Activated CD4-positive, alpha-beta memory T cell treated with anti-CD3 and anti-CD28 coated beads, Interleukin-2, amount 10 ng/mL, durations not matched to agents 7 days and 5 days (primary cell): ENCODE measurements around the gene CDH23. TPM values are rescaled to one million over a fixed set of nuclear protein-coding genes. Genes with fewer than 3 reads are reported as not detected.

Experiments used
- CTCF ChIA-PET: fragments of 350-600 bp; sonication (Branson Sonifier 250); formaldehyde crosslinking; loops from one replicate; lab custom pipeline; 2021; ENCODE audit warnings: antibody characterized with exemption, inconsistent platforms; lab: Charles Lee
- POLR2A ChIA-PET: fragments of 350-600 bp; sonication (Branson Sonifier 250); formaldehyde crosslinking; loops from one replicate; lab custom pipeline; 2021; ENCODE audit warnings: antibody characterized with exemption; lab: Charles Lee
- DNase-seq: peaks from one replicate; pipeline ENCODE4 v3.0.0-alpha.2; 2020
- H3K27ac Mint-ChIP-seq: one replicate; pipeline ENCODE4 v1.8.0; 2021; ENCODE audit warnings: mild to moderate bottlenecking, mixed read lengths
- H3K27me3 Mint-ChIP-seq: one replicate; pipeline ENCODE4 v1.8.0; 2021; ENCODE audit warnings: mixed read lengths
- H3K36me3 Mint-ChIP-seq: one replicate; pipeline ENCODE4 v1.8.0; 2021; ENCODE audit warnings: low read depth, mixed read lengths
- H3K4me1 Mint-ChIP-seq: one replicate; pipeline ENCODE4 v1.8.0; 2021; ENCODE audit warnings: mixed read lengths
- H3K4me3 Mint-ChIP-seq: one replicate; pipeline ENCODE4 v1.8.0; 2021; ENCODE audit warnings: mild to moderate bottlenecking, mixed read lengths
- H3K9me3 Mint-ChIP-seq: one replicate; pipeline ENCODE4 v1.8.0; 2021; ENCODE audit warnings: mixed read lengths
- total RNA-seq, 2 experiments: library from RNA; stranded (reverse); gene quantifications; one replicate each; pipeline ENCODE4 v1.2.3, GENCODE V29; 2021

Gene CDH23
- total RNA-seq, 2 experiments from 2014 or later = 1.3 TPM

DNA sequence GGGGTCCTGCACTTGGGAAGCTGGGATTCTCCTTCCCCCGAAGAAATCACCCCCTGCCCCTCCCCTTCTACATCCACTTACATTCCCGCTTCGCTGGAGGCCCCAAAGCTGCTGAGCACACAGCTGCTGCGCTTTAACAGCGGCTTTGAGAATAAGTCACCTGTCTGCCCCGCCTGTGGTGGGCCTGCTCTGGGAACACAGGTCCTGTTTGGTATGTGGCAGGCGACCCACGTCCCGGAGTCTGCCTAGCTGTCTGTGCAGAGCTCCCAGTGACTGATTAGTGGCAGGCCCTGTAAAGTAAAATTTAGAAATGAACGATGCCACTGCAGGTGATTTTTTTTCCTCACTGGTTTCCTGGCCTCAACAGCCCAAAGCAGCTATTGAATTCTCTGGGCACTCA lies 47.0 kb downstream of the CDH23 start:
- H3K27me3 Mint-ChIP-seq = no peaks in the 10 kb centered on the region
- POLR2A ChIA-PET = no interaction called here
- H3K4me3 Mint-ChIP-seq = no peak overlapping the region
- H3K4me1 Mint-ChIP-seq = no peaks in the 10 kb centered on the region
- no peaks in the 10 kb centered on the region for H3K36me3 Mint-ChIP-seq
- H3K9me3 Mint-ChIP-seq = no peaks in the 10 kb centered on the region
- no peak overlapping the region for H3K27ac Mint-ChIP-seq
- DNase-seq = no peak
- CTCF ChIA-PET = no interaction called here

DNA sequence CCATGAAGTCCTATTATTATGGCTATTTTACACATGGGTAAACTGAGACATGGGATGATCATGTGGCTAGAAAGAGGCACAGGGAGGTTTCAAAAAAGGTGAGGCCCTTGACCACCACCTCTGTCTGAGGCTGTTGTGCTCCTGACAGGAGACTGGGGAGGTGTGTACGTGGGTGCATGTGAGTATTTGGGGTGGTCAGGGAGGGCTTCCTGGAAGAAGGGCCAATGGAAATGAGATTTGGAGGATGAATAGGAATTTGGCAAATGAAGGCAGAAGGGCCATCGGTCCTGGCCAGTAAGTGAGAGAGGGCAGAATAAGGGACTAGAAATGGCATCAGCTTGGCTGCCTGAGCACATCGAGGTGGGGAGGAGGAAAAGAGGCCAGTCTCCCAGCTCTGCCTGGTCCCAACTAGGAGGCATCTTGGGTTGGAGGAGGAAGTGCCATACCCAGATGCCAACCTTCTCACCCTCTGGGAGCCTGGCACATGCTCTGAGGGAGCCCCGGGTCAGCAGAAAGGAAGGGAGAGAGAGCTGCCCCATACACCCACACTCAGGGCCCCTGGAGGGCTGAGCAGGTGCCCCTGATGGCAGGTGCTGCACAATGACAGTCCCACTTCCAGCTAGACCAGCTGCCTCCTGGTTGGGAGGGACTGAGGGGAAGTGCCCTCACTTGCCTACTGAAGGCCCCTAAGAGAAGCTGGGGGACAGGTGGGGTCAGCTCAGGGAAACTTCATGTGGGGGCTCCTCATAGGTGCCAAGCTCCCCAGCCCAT lies 47.7 kb downstream of the CDH23 start:
- Mint-ChIP-seq H3K36me3 (no peaks in the 10 kb centered on the region), H3K4me1 (no peaks in the 10 kb centered on the region), H3K27ac (no peak overlapping the region), H3K27me3 (no peaks in the 10 kb centered on the region), H3K9me3 (no peaks in the 10 kb centered on the region), H3K4me3 (no peak overlapping the region)
- ChIA-PET POLR2A (no interaction called here), CTCF (no interaction called here)
- no peak for DNase-seq

DNA sequence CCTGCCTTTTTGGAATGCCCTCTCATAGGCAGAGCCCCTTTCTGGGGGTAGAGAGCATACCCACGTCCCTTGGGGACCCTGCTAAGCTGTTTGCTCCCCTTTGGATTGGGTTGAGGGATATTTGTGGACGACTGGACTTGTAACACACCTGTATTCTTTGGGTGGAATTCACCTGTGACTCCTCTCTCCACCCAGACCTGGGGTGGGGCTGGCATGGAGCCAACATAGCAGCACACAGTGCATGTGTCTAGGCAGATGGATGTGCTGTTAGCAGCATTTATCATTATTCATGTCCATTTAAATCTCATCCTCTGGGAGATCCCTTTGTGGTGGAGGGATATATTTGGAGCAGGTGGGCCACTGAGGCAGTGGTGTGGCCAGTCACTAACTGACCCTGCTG lies 51.0 kb downstream of the CDH23 start:
- no peak overlapping the region for H3K27ac Mint-ChIP-seq
- no peaks in the 10 kb centered on the region for H3K4me1 Mint-ChIP-seq
- POLR2A ChIA-PET = no interaction called here
- no peaks in the 10 kb centered on the region for H3K27me3 Mint-ChIP-seq
- CTCF ChIA-PET = no interaction called here
- H3K36me3 Mint-ChIP-seq = no peaks in the 10 kb centered on the region
- no peak overlapping the region for H3K4me3 Mint-ChIP-seq
- no peaks in the 10 kb centered on the region for H3K9me3 Mint-ChIP-seq
- no peak for DNase-seq

DNA sequence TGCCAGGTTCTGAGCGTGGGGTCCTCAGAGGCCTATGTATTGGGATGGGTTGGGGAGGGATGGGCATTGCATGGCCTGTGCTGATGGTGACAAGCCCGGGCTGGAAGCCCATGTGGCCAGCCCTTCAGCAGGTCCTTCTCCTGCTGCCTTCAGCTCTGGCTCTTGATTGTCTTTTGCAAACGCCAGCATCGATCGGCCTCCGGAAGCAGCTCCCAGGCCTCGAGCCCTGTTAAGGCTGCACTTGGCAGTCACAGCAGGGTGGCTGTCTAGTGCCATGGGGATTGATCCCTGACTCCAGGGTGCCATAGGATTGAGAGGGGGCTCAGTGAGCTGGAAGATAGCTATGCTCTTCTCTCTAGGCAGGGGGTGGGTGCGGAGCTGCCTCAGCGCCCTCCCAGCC lies 51.4 kb downstream of the CDH23 start:
- Mint-ChIP-seq H3K9me3 (no peaks in the 10 kb centered on the region), H3K4me1 (no peaks in the 10 kb centered on the region), H3K36me3 (no peaks in the 10 kb centered on the region), H3K27me3 (no peaks in the 10 kb centered on the region), H3K4me3 (no peak overlapping the region), H3K27ac (no peak overlapping the region)
- DNase-seq = no peak
- CTCF ChIA-PET = no interaction called here
- POLR2A ChIA-PET = no interaction called here

DNA sequence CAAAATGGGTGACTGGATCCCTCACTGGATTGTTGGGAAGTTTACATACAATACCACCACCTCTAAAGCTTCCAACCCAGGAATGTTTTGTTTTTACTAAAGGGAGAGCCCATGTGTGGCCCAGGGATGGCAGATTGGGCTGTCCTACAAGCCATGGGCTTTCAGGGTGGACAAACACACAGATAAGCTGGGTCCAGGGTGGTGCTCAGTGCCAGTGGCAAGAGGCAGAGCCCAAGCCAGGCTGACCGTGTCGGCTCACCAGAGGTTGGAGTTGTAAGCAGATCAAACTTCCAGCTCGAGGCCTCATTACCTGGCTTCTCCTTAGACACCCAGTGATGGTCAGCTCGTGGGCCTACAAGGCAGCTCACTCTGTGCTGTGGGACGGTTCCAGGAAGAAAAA lies 52.3 kb downstream of the CDH23 start:
- Mint-ChIP-seq H3K36me3 (no peaks in the 10 kb centered on the region), H3K27me3 (no peaks in the 10 kb centered on the region), H3K27ac (no peak overlapping the region), H3K4me3 (no peak overlapping the region), H3K9me3 (no peaks in the 10 kb centered on the region), H3K4me1 (no peaks in the 10 kb centered on the region)
- ChIA-PET POLR2A (no interaction called here), CTCF (no interaction called here)
- DNase-seq = no peak

DNA sequence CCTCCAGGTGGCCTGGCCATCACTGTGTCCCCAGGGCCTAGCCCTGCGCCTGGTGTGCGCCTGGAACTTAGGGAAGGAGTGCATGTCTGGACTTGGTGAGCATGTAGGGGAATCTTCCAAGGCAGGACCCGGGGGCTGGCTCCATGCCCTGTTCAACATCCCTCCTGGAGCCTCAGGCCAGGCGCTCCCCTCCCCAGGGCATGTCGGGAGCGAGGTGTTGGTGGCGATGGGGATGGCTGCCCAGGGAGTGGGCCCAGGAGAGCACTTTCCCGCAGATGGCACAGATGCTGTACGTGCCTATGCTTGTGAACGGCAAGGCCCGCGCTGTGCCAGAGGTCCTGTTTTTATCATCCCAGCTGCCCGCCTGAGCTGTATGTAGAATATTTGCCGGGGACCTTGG lies 55.0 kb downstream of the CDH23 start:
- POLR2A ChIA-PET = no interaction called here
- H3K27me3 Mint-ChIP-seq = peaks cover 3% of the 10 kb centered on the region
- no peaks in the 10 kb centered on the region for H3K4me1 Mint-ChIP-seq
- no peaks in the 10 kb centered on the region for H3K9me3 Mint-ChIP-seq
- CTCF ChIA-PET = no interaction called here
- no peak overlapping the region for H3K27ac Mint-ChIP-seq
- no peaks in the 10 kb centered on the region for H3K36me3 Mint-ChIP-seq
- no peak for DNase-seq
- H3K4me3 Mint-ChIP-seq = no peak overlapping the region

DNA sequence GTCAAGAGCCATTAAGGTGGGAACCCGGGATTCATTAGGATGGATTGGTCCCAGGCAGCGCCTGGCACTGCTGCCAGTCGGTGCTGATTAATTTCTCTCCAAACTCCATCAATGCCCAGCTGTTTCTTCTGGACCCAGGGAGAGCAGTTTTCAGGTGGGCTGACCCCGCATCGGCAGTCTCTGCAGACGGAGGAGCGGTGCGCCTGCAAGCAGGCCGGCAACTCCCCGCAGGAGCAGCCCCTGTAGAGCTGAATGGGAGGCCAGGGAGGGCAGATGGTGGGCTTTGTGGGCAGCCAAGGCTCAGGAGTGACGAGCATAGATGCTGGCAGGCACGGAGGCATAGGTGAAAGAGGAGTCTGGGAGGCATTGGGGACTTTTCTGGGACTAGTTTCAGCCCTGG lies 56.5 kb downstream of the CDH23 start:
- peaks cover 3% of the 10 kb centered on the region for H3K27me3 Mint-ChIP-seq
- H3K36me3 Mint-ChIP-seq = no peaks in the 10 kb centered on the region
- ChIA-PET CTCF (no interaction called here), POLR2A (no interaction called here)
- no peak overlapping the region for H3K4me3 Mint-ChIP-seq
- H3K27ac Mint-ChIP-seq = no peak overlapping the region
- no peaks in the 10 kb centered on the region for H3K9me3 Mint-ChIP-seq
- no peak for DNase-seq
- no peaks in the 10 kb centered on the region for H3K4me1 Mint-ChIP-seq

DNA sequence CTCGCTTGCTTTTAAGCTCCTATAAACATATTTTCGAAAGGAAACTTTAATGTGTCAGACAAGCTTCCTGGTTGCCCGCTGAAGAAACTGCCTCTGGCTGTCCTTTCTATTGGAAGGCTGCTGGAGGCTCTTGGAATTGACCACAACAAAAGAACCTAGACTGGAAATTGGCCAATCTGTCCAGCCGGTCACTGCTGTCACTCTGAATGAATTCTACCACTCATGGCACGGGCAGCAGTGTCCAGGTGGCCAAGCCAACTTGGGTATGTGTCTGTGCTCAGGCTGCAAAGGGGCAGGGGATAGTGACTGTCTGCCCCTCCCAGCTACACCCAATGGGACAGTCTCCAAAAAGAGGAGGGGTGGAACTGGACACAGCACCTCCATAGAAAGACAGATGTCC lies 57.6 kb downstream of the CDH23 start:
- H3K9me3 Mint-ChIP-seq = no peaks in the 10 kb centered on the region
- no peak overlapping the region for H3K4me3 Mint-ChIP-seq
- H3K27me3 Mint-ChIP-seq = peaks cover 3% of the 10 kb centered on the region
- no peaks in the 10 kb centered on the region for H3K4me1 Mint-ChIP-seq
- ChIA-PET CTCF (no interaction called here), POLR2A (no interaction called here)
- H3K36me3 Mint-ChIP-seq = no peaks in the 10 kb centered on the region
- no peak for DNase-seq
- no peak overlapping the region for H3K27ac Mint-ChIP-seq

DNA sequence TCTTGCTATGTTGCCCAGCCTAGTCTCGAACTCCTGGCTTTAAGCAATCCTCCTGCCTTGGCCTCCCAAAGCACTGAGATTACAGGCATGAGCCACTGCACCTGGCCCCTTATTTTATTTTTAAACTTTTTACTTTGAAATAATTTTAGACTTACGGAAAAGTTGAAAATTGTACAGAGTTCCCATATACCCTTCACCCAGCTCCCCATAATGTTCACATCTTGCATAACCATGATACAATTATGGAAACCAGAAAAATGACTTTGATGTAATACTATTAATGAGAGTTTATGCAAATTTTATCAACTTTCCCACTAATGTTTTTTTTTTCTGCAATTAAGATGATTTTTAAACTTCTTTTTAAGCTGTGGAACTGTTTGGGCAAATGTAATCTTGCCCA lies 58.3 kb downstream of the CDH23 start:
- Mint-ChIP-seq H3K36me3 (no peaks in the 10 kb centered on the region), H3K9me3 (no peaks in the 10 kb centered on the region), H3K27ac (no peak overlapping the region), H3K4me3 (no peak overlapping the region), H3K27me3 (peaks cover 3% of the 10 kb centered on the region), H3K4me1 (no peaks in the 10 kb centered on the region)
- ChIA-PET POLR2A (no interaction called here), CTCF (no interaction called here)
- DNase-seq = no peak

DNA sequence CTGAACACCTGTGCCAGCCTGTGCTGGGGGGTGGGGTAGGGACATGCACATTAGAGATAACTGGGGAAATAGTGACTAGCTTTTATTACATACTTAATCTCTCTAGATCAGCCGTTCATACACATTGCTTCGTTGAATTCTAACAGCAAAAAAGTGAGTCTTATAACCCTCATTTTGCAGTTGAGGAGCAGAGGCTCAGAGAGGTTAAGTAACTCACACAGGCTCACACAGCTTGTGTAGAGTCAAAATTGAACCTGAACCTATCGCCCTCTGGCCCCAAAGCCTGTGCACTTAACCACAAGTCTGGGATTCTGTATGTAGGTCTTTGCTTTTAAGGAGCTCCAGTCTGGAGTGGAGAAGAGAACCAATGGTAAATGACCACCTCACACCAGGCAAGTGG lies 59.9 kb downstream of the CDH23 start:
- no peak overlapping the region for H3K4me3 Mint-ChIP-seq
- H3K27me3 Mint-ChIP-seq = peaks cover 3% of the 10 kb centered on the region
- no peaks in the 10 kb centered on the region for H3K9me3 Mint-ChIP-seq
- ChIA-PET POLR2A (no interaction called here), CTCF (no interaction called here)
- no peak overlapping the region for H3K27ac Mint-ChIP-seq
- DNase-seq = no peak
- H3K4me1 Mint-ChIP-seq = no peaks in the 10 kb centered on the region
- no peaks in the 10 kb centered on the region for H3K36me3 Mint-ChIP-seq

DNA sequence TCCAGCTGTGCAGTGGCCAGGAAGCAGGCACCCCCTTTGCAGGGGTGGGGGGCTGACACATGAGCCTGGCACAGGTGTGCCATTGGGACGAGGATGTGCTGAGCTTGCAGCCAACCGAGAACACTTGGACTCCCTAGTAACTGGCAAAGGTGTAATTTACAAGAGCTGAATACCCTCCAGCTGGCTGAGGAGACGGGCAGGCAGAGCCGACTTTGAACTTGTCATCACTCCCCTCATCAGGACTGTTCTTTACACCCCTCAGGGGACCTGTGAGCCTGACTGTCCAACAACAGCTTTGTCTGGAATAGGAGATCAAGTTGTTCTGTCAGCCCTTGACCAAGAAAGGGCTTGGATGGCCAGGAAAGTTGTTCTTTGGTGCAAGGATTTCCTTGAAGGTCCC lies 61.2 kb downstream of the CDH23 start:
- POLR2A ChIA-PET = no interaction called here
- Mint-ChIP-seq H3K36me3 (no peaks in the 10 kb centered on the region), H3K27ac (no peak overlapping the region), H3K4me1 (no peaks in the 10 kb centered on the region), H3K9me3 (no peaks in the 10 kb centered on the region), H3K4me3 (no peak overlapping the region), H3K27me3 (peaks cover 3% of the 10 kb centered on the region)
- DNase-seq = no peak
- CTCF ChIA-PET = interaction anchor here (0.8 kb wide), 1 partner anchor 9 kb away, joined by 3 read pairs; no protein-coding TSS in a partner anchor

DNA sequence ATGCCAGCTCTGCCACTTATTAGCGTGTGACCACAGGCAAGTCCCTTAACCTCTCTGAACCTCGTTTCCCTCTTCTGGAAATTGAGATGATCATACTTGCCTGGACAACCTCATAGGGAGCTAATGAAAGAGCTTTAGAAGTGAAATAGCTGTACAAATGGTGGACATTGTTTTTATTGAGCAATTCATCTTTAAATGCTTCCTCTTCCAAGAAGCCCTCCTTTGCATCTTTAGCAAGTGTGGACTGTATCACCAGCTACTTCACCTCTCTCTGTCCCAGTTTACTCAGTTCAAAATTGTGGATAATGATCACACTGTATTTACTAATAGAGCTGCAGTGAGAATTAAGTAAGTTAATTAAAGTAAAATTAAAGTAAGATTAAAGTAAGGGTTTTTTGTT lies 61.7 kb downstream of the CDH23 start:
- H3K27ac Mint-ChIP-seq = no peak overlapping the region
- H3K36me3 Mint-ChIP-seq = no peaks in the 10 kb centered on the region
- no peaks in the 10 kb centered on the region for H3K4me1 Mint-ChIP-seq
- no peaks in the 10 kb centered on the region for H3K9me3 Mint-ChIP-seq
- peaks cover 3% of the 10 kb centered on the region for H3K27me3 Mint-ChIP-seq
- POLR2A ChIA-PET = no interaction called here
- no peak overlapping the region for H3K4me3 Mint-ChIP-seq
- CTCF ChIA-PET = no interaction called here
- DNase-seq = no peak

DNA sequence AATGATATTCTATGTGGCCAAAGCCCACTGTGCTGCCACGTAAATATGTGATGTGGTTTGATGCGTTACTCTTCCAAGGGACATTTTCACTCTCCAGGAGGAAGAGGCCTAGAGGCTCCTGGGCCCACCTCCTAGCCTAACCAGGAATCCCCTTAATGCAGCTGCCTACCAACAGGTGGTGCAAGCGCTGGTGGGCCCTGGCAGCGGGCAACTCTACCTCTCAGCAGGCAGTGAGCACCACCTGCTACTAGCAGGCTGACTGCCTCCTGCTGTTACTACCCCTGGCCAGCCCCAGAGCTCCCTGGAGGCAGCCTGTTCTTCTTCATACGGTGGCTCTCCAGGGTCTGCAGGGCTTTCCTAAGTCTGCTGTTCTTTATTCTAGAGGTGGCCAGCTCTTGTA lies 62.8 kb downstream of the CDH23 start:
- Mint-ChIP-seq H3K4me3 (no peak overlapping the region), H3K27ac (no peak overlapping the region), H3K9me3 (no peaks in the 10 kb centered on the region), H3K36me3 (no peaks in the 10 kb centered on the region), H3K4me1 (no peaks in the 10 kb centered on the region), H3K27me3 (peaks cover 3% of the 10 kb centered on the region)
- ChIA-PET POLR2A (no interaction called here), CTCF (no interaction called here)
- DNase-seq = no peak

DNA sequence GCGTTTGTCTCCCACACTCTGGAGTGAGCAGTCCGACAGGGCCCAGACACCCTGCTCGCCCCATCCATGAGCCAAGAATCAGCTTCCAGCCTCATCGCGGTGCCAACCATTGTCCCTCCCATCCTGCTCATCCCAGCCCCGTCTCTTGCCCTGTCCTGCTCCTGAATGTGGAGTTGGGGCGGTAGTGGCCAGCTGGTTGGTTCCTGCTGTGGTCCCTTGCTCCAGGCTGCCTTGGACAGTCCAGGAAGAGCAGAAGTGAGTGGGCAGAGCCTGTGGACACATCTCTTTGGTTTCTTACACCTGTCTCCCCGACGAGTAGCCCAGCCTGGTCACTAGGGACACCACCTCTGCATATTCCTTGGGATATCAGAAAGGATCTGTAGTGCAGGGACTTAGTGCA lies 63.9 kb downstream of the CDH23 start:
- ChIA-PET CTCF (no interaction called here), POLR2A (no interaction called here)
- Mint-ChIP-seq H3K27me3 (peaks cover 3% of the 10 kb centered on the region), H3K36me3 (no peaks in the 10 kb centered on the region), H3K9me3 (no peaks in the 10 kb centered on the region), H3K27ac (no peak overlapping the region), H3K4me3 (no peak overlapping the region), H3K4me1 (no peaks in the 10 kb centered on the region)
- DNase-seq = no peak
